IMR-90 (cell line): ENCODE measurements around the gene ARHGAP35. TPM values are rescaled to one million over a fixed set of nuclear protein-coding genes. Genes with fewer than 3 reads are reported as not detected.

Source experiments
- ATAC-seq: fragments of 200-7000 bp; cut with Tn5 transposase; 2 replicates; pipeline ENCODE4 v1.9.1; 2020; ENCODE audit warnings: low read depth, mild to moderate bottlenecking, moderate library complexity
- BruUV-seq: library from RNA; stranded (reverse); fragments of 400-500 nt; replicated peaks from 2 replicates; lab custom pipeline; 2021; lab: Mats Ljungman, UMichigan
- CTCF ChIA-PET: fragments of 300-600 bp; formaldehyde crosslinking; extraction: SDS; loops from one replicate; lab custom pipeline; 2021; ENCODE audit warnings: antibody characterized with exemption; lab: Yijun Ruan, JAX
- POLR2A ChIA-PET: fragments of 300-600 bp; sonication (Branson Sonifier 250); formaldehyde crosslinking; loops from one replicate; lab custom pipeline; 2022; ENCODE audit warnings: antibody characterized with exemption; ENCODE audit not compliant: unreplicated experiment; lab: Charles Lee
- DNase-seq: peaks from one replicate; pipeline ENCODE4 v3.0.0; 2013
- H2AFZ ChIP-seq: replicated peaks from 2 replicates; pipeline ENCODE3; 2013; ENCODE audit warnings: low read length, mild to moderate bottlenecking; ENCODE audit not compliant: poor library complexity
- H2AK5ac ChIP-seq: 2 replicates; pipeline ENCODE4 v1.6.1; 2013; ENCODE audit warnings: low read depth, low read length, inconsistent platforms
- H2AK9ac ChIP-seq: replicated peaks from 2 replicates; pipeline ENCODE3; 2013; ENCODE audit warnings: mild to moderate bottlenecking, low read depth, low read length, moderate library complexity; ENCODE audit not compliant: poor library complexity
- H2BK120ac ChIP-seq: 2 replicates; pipeline ENCODE4 v1.6.1; 2013; ENCODE audit warnings: low read depth, low read length, inconsistent platforms
- H2BK15ac ChIP-seq: 3 replicates; pipeline ENCODE4 v1.6.1; 2013; ENCODE audit warnings: low read depth, low read length, inconsistent platforms
- H2BK20ac ChIP-seq: 2 replicates; pipeline ENCODE4 v1.6.1; 2013; ENCODE audit warnings: low read depth, mild to moderate bottlenecking, inconsistent platforms, low read length, moderate library complexity
- H2BK5ac ChIP-seq: 2 replicates; pipeline ENCODE4 v1.6.1; 2013; ENCODE audit warnings: mild to moderate bottlenecking, low read depth, low read length, inconsistent platforms; ENCODE audit not compliant: poor library complexity, severe bottlenecking
- H3K14ac ChIP-seq: replicated peaks from 2 replicates; pipeline ENCODE4 v1.6.1; 2013; ENCODE audit warnings: low read depth, low read length, inconsistent platforms
- H3K18ac ChIP-seq: 2 replicates; pipeline ENCODE4 v1.6.1; 2013; ENCODE audit warnings: low read depth, low read length, control low read depth
- H3K23ac ChIP-seq: 2 replicates; pipeline ENCODE4 v1.6.1; 2013; ENCODE audit warnings: low read depth, low read length, inconsistent platforms
- H3K27ac ChIP-seq: 2 replicates; pipeline ENCODE4 v1.5.1; 2013; ENCODE audit warnings: mild to moderate bottlenecking, control low read depth, low read length; ENCODE audit not compliant: insufficient read depth
- H3K27me3 ChIP-seq: 2 replicates; pipeline ENCODE4 v1.6.1; 2013; ENCODE audit warnings: low read length; ENCODE audit not compliant: control insufficient read depth, insufficient read depth
- H3K36me3 ChIP-seq: 2 replicates; pipeline ENCODE4 v1.6.1; 2013; ENCODE audit warnings: low read length, mixed read lengths; ENCODE audit not compliant: control insufficient read depth, insufficient read depth
- H3K4ac ChIP-seq: 2 replicates; pipeline ENCODE4 v1.6.1; 2013; ENCODE audit warnings: low read depth, low read length, inconsistent platforms
- H3K4me1 ChIP-seq: 2 replicates; pipeline ENCODE4 v1.6.1; 2013; ENCODE audit warnings: low read length, mixed read lengths; ENCODE audit not compliant: control insufficient read depth, insufficient read depth
- H3K4me2 ChIP-seq: 2 replicates; pipeline ENCODE4 v1.6.1; 2013; ENCODE audit warnings: low read depth, mild to moderate bottlenecking, control low read depth, low read length, moderate library complexity
- H3K4me3 ChIP-seq: 2 replicates; pipeline ENCODE4 v1.5.1; 2013; ENCODE audit warnings: low read depth, mild to moderate bottlenecking, control low read depth, low read length, moderate library complexity; ENCODE audit not compliant: insufficient read depth
- H3K56ac ChIP-seq: 2 replicates; pipeline ENCODE4 v1.6.1; 2013; ENCODE audit warnings: low read length, inconsistent platforms; ENCODE audit not compliant: insufficient read depth; ENCODE audit errors: extremely low read depth
- H3K79me1 ChIP-seq, 2 experiments: 2 replicates each; pipeline ENCODE4 v1.6.1; 2013; ENCODE audit warnings: low read length in 2 of 2, inconsistent platforms in 1 of 2, low read depth in 1 of 2
- H3K9ac ChIP-seq: 2 replicates; pipeline ENCODE4 v1.6.1; 2013; ENCODE audit warnings: low read depth, low read length, control low read depth
- H3K9me1 ChIP-seq: 2 replicates; pipeline ENCODE4 v1.6.1; 2013; ENCODE audit warnings: low read length, inconsistent platforms; ENCODE audit not compliant: insufficient read depth
- H3K9me3 ChIP-seq: 2 replicates; pipeline ENCODE4 v1.6.1; 2013; ENCODE audit warnings: low read length; ENCODE audit not compliant: control insufficient read depth, insufficient read depth
- H4K20me1 ChIP-seq: 2 replicates; pipeline ENCODE4 v1.6.1; 2013; ENCODE audit warnings: low read length, inconsistent platforms; ENCODE audit not compliant: insufficient read depth
- H4K5ac ChIP-seq: 2 replicates; pipeline ENCODE4 v1.6.1; 2013; ENCODE audit warnings: mild to moderate bottlenecking, low read depth, low read length, control low read depth
- H4K8ac ChIP-seq, 2 experiments: 2 replicates each; pipeline ENCODE4 v1.6.1; 2013; ENCODE audit warnings: low read depth in 2 of 2, low read length in 2 of 2, control low read depth in 1 of 2, inconsistent platforms in 1 of 2
- H4K91ac ChIP-seq: 2 replicates; pipeline ENCODE4 v1.6.1; 2013; ENCODE audit warnings: low read depth, low read length, inconsistent platforms; ENCODE audit not compliant: insufficient read depth
- BHLHE40 ChIP-seq: fragments of 150-350 bp; IDR thresholded peaks from 2 replicates; pipeline ENCODE4 v1.6.1; 2016; ENCODE audit warnings: mild to moderate bottlenecking, low read depth, low read length
- CEBPB ChIP-seq: IDR thresholded peaks from 2 replicates; pipeline ENCODE4 v1.6.1; 2012; ENCODE audit warnings: low read depth, low read length, improper control_type of control experiment
- CHD1 ChIP-seq: IDR thresholded peaks from 2 replicates; pipeline ENCODE4 v1.6.1; 2012; ENCODE audit warnings: low read depth, low read length, improper control_type of control experiment
- ELK1 ChIP-seq: fragments of 150-350 bp; IDR thresholded peaks from 2 replicates; pipeline ENCODE4 v1.6.1; 2016; ENCODE audit warnings: low read depth, mild to moderate bottlenecking, low read length, moderate library complexity, borderline replicate concordance
- FOS ChIP-seq: fragments of 150-350 bp; IDR thresholded peaks from 2 replicates; pipeline ENCODE4 v1.6.1; 2016; ENCODE audit warnings: low read depth, low read length
- MAFK ChIP-seq: IDR thresholded peaks from 2 replicates; pipeline ENCODE4 v1.6.1; 2012; ENCODE audit warnings: low read depth, low read length, improper control_type of control experiment
- MAZ ChIP-seq: IDR thresholded peaks from 2 replicates; pipeline ENCODE4 v1.6.1; 2012; ENCODE audit warnings: low read depth, mild to moderate bottlenecking, low read length, improper control_type of control experiment, moderate library complexity, borderline replicate concordance
- MXI1 ChIP-seq: IDR thresholded peaks from 2 replicates; pipeline ENCODE4 v1.6.1; 2012; ENCODE audit warnings: low read depth, mild to moderate bottlenecking, low read length, moderate library complexity, borderline replicate concordance
- NFE2L2 ChIP-seq: fragments of 150-350 bp; IDR thresholded peaks from 2 replicates; pipeline ENCODE4 v1.6.1; 2016; ENCODE audit warnings: low read depth, mild to moderate bottlenecking, low read length
- POLR2A ChIP-seq: IDR thresholded peaks from 2 replicates; pipeline ENCODE4 v1.6.1; 2012; ENCODE audit warnings: mild to moderate bottlenecking, low read depth, low read length
- RAD21 ChIP-seq: IDR thresholded peaks from 2 replicates; pipeline ENCODE4 v1.6.1; 2012; ENCODE audit warnings: low read length, improper control_type of control experiment
- RCOR1 ChIP-seq: IDR thresholded peaks from 2 replicates; pipeline ENCODE4 v1.6.1; 2012; ENCODE audit warnings: mild to moderate bottlenecking, low read length, improper control_type of control experiment; ENCODE audit not compliant: insufficient replicate concordance
- RFX5 ChIP-seq: IDR thresholded peaks from 2 replicates; pipeline ENCODE4 v1.8.0; 2012; ENCODE audit warnings: low read depth, mild to moderate bottlenecking, low read length, moderate library complexity
- SMC3 ChIP-seq: fragments of 150-350 bp; IDR thresholded peaks from 2 replicates; pipeline ENCODE4 v1.6.1; 2016; ENCODE audit warnings: low read depth, mild to moderate bottlenecking, antibody characterized with exemption, low read length, moderate library complexity
- USF2 ChIP-seq: fragments of 150-350 bp; IDR thresholded peaks from 2 replicates; pipeline ENCODE4 v1.6.1; 2017; ENCODE audit warnings: mild to moderate bottlenecking, antibody characterized with exemption, low read length, low read depth
- WGBS, 2 experiments: methylation state at CpG; one replicate each; pipeline versions ENCODE4 v1.1.5 to v1.1.7; 2013; ENCODE audit warnings: missing lambda C conversion rate in 2 of 2; ENCODE audit not compliant: insufficient read length in 1 of 2; ENCODE audit errors: extremely low coverage in 2 of 2; 5-methylcytosine and 5-hydroxymethylcytosine counted together
- dilution Hi-C: fragments of 300-500 bp; cut with HindIII; formaldehyde crosslinking; loops from one replicate; pipeline ENCODE4 v1.14.3; 2018; ENCODE audit warnings: low sequenced_read_pairs; ENCODE audit not compliant: unreplicated experiment
- in situ Hi-C: fragments of 300-500 bp; cut with MboI; formaldehyde crosslinking; loops from 3 replicates; pipeline ENCODE4 v1.14.3; 2019; ENCODE audit warnings: low sequenced_read_pairs, inconsistent platforms, mixed read lengths
- intact Hi-C: fragments of 100-400 bp; cut with micrococcal nuclease; formaldehyde crosslinking; loops from 2 replicates; pipeline ENCODE4 v1.10.0; 2022
- polyA plus RNA-seq, 3 experiments: library from polyadenylated mRNA; depleted of rRNA; stranded (reverse); fragments of >200 nt; gene quantifications; 2 replicates each; pipeline ENCODE4 v1.2.3, GENCODE V29; 2012; ENCODE audit warnings: low replicate concordance in 1 of 3
- total RNA-seq: library from RNA; depleted of rRNA; stranded (reverse); fragments of >200 nt; gene quantifications from 2 replicates; pipeline ENCODE4 v1.2.3, GENCODE V29; 2012
- TF ChIP-seq, protein P1 (sequence below): conservative IDR thresholded peaks from 2 replicates; pipeline ENCODE4 v1.5.1; 2012; ENCODE audit warnings: mild to moderate bottlenecking, low read depth, low read length, improper control_type of control experiment

ARHGAP35 gene
- total and polyA plus RNA-seq, 2 of the 4 experiments (the other 2 are of a cell fraction) = 16.4 to 29.0 TPM

DNA sequence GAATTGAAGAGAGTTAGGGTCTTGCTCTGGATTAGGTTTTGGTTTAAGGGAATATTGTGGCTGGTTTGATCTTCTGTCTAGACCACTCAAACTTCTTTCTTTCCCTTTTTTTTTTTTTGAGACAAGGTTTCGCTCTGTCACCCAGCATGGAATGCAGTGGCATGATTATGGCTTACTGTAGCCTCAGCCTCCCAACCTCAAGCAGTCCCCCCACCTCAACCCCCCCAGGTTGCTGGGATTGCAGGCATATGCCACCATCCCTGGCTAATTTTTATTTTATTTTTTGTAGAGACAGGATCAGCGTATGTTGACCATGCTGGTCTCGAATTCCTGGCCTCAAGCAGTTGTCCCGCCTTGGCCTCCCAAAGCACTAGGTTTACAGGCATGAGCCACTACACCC lies 21.2 kb downstream of the ARHGAP35 start:
- Histone ChIP-seq H3K4me1 (peaks cover 10% of the 10 kb centered on the region; the same call in 1 of the 2 replicates), H2BK15ac (no peak overlapping the region), H3K56ac (no peak overlapping the region), H3K18ac (no peak overlapping the region), H4K5ac (no peak overlapping the region), H3K4me2 (no peak overlapping the region), H2AK9ac (no peak overlapping the region), H3K4ac (0 out of 2 replicates have a peak overlapping the region, but pooled peaks have one; percentile 3), H3K9me3 (no peaks in the 10 kb centered on the region), H3K4me3 (no peak overlapping the region), H3K9me1 (peaks cover 9% of the 10 kb centered on the region), H4K91ac (no peak overlapping the region), H4K8ac (no peak overlapping the region), H2BK120ac (no peak overlapping the region), H3K36me3 (no peaks in the 10 kb centered on the region), H3K9ac (no peak overlapping the region), H2AFZ (no peak overlapping the region), H2BK20ac (no peak overlapping the region), H3K27me3 (no peaks in the 10 kb centered on the region), H3K14ac (no peak overlapping the region), H3K79me1 (peaks cover 52 to 84% of the 10 kb centered on the region in 2 experiments), H3K27ac (no peak overlapping the region), H4K20me1 (peaks cover 40% of the 10 kb centered on the region), H3K23ac (no peak overlapping the region), H2BK5ac (no peak overlapping the region), H2AK5ac (no peak overlapping the region)
- intact Hi-C loops (no loop called here), in situ Hi-C loops (no loop called here), dilution Hi-C loops (no loop called here)
- POLR2A ChIA-PET = no interaction called here
- CTCF ChIA-PET = interaction anchor here (0.6 kb wide), 1 partner anchor 131 kb away, joined by 3 read pairs; no protein-coding TSS in a partner anchor
- BruUV-seq = no TSS peak
- no peak for DNase-seq
- WGBS, 2 experiments = no CpG with 5 or more reads among the region's 4 CpGs
- ATAC-seq = no peak
- TF ChIP-seq CHD1 (no peak), MXI1 (no peak), NFE2L2 (no peak), RAD21 (no peak), RCOR1 (no peak), SMC3 (no peak), RFX5 (no peak), ELK1 (no peak), FOS (no peak), POLR2A (no peak), USF2 (no peak), MAFK (no peak), BHLHE40 (no peak), CEBPB (no peak), MAZ (no peak)
- TF ChIP-seq, protein P1, sequence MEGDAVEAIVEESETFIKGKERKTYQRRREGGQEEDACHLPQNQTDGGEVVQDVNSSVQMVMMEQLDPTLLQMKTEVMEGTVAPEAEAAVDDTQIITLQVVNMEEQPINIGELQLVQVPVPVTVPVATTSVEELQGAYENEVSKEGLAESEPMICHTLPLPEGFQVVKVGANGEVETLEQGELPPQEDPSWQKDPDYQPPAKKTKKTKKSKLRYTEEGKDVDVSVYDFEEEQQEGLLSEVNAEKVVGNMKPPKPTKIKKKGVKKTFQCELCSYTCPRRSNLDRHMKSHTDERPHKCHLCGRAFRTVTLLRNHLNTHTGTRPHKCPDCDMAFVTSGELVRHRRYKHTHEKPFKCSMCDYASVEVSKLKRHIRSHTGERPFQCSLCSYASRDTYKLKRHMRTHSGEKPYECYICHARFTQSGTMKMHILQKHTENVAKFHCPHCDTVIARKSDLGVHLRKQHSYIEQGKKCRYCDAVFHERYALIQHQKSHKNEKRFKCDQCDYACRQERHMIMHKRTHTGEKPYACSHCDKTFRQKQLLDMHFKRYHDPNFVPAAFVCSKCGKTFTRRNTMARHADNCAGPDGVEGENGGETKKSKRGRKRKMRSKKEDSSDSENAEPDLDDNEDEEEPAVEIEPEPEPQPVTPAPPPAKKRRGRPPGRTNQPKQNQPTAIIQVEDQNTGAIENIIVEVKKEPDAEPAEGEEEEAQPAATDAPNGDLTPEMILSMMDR = no peak
